Measurements from ENCODE around the gene ADPRHL1.

DNA sequence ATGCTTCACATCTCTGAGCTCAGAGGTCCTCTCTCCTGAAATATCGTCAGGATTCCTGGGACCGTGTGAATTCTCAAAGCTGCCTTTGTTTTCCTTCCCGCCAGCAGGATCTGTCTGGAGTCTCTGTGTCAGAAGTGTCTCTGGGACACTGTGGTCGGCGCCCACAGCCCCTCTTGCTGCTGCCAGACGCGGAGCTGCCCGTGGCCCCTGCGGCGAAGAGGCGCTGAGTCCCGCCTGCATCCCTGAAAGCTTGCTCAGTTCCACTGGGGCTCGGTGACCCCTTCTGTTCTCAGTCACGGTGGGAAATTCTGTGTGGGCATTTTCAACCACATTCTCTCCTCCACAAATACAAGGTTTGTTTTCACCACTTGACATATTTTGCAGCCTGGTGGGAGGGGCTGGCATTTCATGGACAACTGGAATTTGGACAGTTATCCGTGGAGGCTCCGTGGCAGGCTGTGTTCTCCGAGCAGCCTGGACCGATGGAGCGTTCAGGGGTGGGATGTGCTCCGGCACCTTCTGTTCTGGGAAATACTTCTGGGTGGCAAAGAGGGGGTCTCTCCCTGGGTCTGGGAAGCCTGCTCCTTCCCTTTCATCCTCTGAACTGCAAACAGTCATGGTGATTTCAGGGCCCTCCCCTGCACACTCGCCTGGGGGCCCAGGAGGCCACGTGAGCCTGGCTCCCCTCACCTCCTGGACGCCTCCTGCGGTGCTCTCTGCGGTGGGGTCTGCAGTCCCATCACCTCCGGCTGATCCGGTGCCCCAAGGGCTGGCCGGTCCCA, 46.8 kb downstream of the ADPRHL1 start:
- TF ChIP-seq, protein P1, sequence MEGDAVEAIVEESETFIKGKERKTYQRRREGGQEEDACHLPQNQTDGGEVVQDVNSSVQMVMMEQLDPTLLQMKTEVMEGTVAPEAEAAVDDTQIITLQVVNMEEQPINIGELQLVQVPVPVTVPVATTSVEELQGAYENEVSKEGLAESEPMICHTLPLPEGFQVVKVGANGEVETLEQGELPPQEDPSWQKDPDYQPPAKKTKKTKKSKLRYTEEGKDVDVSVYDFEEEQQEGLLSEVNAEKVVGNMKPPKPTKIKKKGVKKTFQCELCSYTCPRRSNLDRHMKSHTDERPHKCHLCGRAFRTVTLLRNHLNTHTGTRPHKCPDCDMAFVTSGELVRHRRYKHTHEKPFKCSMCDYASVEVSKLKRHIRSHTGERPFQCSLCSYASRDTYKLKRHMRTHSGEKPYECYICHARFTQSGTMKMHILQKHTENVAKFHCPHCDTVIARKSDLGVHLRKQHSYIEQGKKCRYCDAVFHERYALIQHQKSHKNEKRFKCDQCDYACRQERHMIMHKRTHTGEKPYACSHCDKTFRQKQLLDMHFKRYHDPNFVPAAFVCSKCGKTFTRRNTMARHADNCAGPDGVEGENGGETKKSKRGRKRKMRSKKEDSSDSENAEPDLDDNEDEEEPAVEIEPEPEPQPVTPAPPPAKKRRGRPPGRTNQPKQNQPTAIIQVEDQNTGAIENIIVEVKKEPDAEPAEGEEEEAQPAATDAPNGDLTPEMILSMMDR (IDR thresholded peaks at IDR 0.05) = no peak
- TF ChIP-seq EZH2 (IDR thresholded peaks at IDR 0.05) = no peak
